Measurements from ENCODE around the gene MCTS1.
"Not testable (repeated sequence)": the region's sequence is repeated elsewhere in the genome, so short reads cannot be mapped to it uniquely, and the experiment has no call there.

The MCTS1 gene

DNA sequence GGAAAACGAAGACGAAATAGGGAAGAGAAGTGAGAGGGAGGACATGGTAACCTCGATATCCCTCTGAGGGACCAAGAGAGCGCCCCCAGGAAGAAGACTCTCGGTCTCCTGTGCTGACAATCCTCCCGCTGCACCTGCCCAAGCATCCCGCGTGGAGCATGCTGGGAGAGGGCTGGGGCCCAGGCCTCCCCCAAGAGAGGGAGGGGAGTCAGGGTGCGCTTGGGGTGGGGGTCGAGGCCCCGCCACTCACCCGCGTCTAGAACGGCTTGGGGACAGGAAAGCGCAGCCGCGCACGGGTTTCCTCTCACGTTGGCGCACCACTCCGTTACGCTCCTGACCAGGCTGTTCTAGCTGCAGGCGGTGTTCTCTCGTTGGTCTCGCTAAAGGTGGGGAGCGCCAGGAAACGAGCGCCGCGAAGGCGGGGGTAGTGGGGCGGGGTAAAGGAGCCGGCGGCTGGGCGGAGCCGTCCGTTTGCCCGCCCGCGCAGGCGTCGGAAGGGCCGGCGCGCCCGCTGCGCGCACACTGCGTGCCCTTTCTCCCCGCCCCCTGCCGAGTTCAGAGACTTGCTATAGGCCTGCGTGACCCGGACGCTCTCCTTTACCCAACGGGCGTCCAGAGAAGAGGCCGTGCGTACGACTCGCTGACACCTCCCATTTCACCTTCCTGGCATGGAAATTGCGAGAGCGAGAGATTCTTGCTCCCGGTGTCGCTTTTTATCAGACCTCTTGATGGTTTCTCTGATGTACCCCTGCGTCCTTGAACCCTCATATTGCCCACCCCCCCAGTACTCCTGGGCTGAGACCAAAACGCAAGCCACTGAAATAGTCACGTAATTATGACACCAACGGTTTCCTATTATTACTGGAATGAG, 26.0 kb downstream of the MCTS1 start, which contains the start of gene C1GALT1C1:
Gene C1GALT1C1 (minus strand): TSS at position 388 of the 871 bp plus-strand sequence. CDS start 2,888 bp downstream, outside the sequence.
- DNase-seq: peak; percentile 85 to 90

DNA sequence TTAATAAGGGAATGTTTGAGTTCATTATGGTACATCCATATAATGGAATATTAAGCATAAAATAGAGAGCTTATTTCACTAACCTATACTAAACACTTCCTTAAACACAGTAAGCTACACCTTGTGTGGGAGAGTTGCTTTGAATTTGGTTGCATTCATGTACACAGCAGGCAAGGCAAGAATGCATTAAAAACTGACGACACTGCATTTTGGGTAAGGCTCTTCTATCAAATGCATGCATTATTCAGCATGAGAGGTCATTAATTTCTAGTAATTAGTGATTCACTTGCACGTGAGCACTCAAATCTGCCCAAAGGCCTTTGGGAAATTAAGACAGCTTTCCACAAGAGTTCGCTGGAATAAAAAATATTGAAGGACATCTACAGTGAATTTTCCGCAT, 34.7 kb downstream of the MCTS1 start:
- DNase-seq: no peak

GRCh38 chrX:120642871-120643270, 39.0 kb downstream of the MCTS1 start:
- DNase-seq: no peak

- no peak for DNase-seq
Measured at GRCh38 chrX:120647127-120647526, 43.2 kb downstream of the MCTS1 start.

GRCh38 chrX:120652256-120652655, 48.4 kb downstream of the MCTS1 start:
- DNase-seq: not testable (repeated sequence)

- no peak for DNase-seq
Measured at GRCh38 chrX:120653000-120653399, 49.1 kb downstream of the MCTS1 start.

DNA sequence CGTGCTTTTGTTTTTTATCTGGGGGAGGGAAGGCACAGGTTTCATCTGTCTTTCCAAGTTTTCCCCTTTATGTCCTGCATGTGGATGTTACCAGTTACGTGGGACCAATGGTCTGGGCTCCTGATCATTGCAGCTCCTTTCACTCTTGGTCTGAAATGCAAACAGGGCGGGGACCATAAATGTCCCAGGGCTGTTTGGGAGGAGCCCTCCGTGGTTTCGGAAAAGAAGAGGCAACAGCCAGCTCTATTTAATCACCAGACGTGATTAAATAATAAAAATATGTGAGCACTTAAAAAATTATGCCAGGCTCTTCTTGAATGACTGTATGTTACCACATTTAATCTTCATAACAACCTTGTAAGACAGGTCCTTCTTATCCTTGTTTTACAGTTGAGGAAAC, 56.7 kb downstream of the MCTS1 start:
- DNase-seq: no peak
